ENCODE data around the gene AIDA.
"Not testable (repeated sequence)": the region's sequence is repeated elsewhere in the genome, so short reads cannot be mapped to it uniquely, and the experiment has no call there.

The AIDA gene, protein sequence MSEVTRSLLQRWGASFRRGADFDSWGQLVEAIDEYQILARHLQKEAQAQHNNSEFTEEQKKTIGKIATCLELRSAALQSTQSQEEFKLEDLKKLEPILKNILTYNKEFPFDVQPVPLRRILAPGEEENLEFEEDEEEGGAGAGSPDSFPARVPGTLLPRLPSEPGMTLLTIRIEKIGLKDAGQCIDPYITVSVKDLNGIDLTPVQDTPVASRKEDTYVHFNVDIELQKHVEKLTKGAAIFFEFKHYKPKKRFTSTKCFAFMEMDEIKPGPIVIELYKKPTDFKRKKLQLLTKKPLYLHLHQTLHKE

DNA sequence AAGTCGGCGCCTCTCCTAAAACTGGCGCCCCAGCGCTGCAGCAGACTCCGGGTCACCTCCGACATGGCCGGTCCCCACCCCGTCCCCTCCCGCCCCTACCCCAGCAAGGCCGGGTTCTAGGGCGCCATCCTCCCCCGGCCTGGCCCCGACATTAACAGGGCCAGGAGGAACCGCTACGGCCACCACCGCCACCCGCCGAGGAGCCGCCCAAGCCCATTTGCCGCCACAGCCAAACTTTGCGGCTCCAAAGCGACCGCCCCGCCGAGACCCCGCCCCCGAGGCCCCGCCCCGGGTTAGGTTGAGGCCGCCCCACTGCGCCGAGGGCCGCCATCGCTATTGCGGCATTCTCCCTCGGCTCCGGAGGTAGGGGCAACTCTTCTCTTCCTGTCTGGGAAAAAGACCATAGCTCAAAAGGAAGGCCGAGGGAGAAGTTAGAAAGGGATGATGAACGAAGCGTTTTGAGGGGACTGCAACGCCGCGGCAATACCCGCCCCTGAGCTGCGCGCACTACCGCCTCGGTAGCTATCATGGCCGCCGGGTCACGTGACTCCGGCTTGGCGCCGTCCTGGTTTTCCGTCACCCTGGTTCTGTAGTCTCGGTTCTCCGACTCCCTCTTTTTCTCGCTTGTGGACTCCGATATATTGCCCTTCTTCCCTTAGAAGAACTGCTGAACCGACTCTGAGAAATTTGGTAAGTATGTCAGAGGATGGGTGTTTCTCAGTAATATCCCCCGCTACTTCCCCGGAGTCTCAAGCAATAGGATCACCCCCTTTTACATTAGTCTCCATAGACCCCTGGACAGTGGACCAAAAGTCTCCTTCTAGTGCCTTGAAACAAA is at the start of gene AIDA, which contains the start of gene BROX:
TSS of gene AIDA (minus strand) at position 239 of the 838 bp plus-strand sequence. CDS start at position 65, 174 bp downstream.
TSS of gene BROX (plus strand) at position 312 of the 838 bp plus-strand sequence. CDS start 3,136 bp downstream, outside the sequence.
- DNase-seq, result peak; percentile 88

DNA sequence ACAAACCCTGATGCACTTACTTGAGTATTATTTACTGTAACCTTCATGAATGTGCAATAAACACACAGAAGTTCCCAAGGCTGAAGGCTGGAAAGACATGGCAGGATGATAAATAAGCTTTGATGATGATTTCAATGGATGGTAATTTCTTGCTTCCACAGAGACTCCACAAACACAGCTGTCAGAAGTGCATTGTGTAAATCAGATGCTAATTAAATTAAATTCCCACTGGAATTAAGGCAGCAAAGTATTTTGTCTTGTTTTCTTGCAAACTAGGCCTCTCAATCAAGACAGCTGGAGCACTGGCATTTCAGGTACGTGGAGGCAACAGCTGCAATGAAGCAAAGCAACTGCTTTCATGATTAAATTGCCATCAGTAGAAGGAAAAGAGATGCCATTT is 48.8 kb upstream of the AIDA start:
- DNase-seq, result no peak

DNA sequence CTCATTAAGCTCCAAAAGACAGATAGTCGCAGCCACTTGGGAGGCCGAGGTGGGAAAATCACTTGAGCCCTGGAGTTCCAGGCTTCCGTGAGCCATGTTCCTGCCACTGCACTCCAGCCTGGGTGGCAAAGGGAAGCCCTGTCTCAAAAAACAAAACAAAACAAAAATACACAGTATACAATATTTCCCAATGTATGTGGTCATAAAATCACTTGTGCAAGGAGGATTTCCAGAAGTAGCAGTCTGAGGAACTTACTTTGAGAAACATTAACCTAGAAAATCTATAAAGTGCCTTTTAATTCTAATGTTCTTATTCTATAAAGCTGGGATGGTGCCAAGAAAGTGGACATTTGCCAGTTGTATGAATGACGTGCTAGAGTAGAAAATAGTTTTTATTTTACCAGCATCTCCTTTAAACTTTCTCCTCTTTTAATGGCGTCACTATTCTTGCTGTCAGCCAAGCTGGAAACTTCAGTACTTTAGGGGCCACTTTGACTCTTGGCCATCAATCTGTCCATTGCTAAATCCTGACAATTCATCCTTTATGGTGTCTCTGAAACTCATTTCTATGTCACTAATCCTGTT is 47.3 kb upstream of the AIDA start:
- peak; percentile 65 for DNase-seq

DNA sequence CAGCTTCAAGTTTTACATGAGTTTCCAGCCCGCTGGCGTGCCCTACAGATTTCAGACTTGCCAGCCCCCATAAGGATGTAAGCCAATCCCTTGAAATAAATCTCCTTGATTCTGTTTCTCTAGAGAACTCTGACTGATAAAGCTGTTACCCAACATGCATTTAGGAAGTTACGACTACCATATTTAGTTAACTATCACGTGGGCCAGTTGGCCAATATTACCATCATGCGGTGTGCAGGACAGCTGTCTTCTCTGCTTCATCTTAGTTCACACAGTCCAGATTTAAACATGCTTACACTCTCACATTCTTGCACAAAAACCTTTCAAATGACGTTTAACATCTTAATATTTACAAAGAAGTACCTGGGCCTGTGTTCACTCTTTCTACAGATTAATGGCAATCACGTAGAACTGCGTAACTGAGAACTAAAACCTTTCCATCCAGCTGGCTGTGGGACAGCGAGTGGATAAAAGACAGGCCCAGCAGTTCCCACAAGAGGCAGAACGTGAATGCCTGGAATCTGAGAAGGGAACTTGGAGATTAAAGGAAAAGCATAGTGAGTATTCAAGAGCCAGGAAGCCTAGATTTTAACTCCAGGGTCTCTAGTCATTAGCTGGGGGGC is 45.5 kb upstream of the AIDA start:
- peak; percentile 17 for DNase-seq

DNA sequence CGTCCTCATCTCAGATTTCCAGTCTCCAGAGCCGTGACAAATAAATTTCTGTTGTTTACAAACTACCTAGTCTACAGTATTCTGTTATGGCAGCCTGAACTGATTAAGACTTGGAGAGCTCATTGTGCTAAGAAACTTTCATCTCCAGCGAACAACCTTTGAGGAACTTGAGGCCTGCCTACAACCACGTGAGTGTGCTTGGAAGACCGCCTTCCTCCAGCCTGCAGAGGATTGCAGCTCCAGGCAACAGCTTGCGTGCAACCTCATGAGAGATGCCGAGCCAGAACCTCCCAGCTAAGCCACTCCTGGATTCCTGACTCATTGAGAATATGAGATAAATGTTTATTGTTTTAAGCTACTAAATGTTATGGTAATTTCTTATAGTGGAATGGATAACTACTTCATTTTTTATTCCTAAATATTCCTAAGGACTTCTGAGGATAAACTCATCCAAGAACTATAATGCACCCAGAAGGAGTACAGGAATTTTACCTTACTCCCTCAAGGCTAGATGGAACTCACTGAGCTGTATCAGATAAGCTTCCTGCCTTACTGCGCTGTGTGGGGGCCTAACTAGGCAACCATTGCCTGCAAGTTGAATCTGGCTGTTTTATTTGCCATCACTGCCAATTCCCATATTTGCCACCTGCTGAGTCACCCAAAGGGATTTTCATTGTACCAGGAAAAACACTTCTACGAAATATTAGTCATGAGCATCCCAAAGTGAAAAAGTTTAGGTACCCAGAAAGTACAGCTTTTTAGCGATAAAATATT is 42.3 kb upstream of the AIDA start:
- peak; percentile 66 for DNase-seq

DNA sequence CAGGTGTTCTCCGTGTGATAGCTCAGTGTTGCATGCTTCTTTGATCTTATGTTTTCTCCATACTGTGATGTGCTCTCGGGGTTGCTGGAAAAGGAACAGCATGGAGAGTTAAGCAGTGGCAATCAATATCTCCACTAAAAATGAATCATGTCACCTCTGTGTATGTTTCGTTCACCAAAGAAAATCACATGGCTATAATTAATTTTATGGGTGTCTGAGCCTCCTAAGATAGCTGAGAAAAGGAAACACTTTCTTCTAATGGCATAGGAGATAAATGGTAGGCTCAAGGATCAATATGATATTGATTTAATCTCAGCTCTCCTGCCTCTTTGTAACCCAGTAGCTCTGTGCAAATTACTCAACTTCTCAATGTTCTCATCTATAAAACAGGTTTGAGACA is 39.0 kb upstream of the AIDA start:
- DNase-seq, result no peak

DNA sequence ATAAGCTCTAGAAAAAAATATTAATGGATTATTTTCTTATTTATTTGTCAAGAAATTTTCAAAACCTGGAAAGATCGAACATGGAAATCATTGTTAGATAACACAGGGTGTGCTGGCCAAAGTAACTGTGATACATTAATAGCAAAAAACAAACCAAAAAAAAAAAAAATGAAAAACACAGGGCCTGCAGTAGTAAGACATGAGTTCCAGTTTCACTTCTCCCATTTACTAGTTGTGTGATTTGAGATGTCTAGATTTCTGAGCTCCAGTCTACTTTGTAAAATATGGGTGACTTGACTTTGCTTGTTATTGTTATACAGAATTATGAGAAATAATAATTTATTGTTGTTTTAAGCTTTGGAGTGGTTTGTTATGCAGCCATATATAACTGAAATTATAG is 38.4 kb upstream of the AIDA start:
- peak; percentile 48 for DNase-seq

DNA sequence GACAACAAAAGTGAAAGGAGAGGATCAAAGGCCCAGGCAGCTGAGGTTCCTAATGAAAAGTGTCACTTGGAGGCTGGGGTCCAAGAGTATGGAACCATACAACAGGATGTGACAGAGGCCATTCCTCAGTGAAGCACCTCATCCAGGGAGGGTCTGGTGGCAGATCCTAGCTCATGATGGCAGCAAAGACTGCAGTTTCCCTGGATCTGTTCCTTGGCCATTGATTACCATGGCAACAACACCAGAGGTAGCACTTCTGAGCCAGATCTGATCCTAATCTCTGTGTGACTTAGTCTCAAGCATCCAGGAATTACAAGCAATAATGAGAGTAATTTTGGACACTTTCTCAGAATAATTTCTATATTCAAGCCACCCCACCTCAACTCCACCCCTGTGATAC is 37.6 kb upstream of the AIDA start:
- DNase-seq, result no peak

DNA sequence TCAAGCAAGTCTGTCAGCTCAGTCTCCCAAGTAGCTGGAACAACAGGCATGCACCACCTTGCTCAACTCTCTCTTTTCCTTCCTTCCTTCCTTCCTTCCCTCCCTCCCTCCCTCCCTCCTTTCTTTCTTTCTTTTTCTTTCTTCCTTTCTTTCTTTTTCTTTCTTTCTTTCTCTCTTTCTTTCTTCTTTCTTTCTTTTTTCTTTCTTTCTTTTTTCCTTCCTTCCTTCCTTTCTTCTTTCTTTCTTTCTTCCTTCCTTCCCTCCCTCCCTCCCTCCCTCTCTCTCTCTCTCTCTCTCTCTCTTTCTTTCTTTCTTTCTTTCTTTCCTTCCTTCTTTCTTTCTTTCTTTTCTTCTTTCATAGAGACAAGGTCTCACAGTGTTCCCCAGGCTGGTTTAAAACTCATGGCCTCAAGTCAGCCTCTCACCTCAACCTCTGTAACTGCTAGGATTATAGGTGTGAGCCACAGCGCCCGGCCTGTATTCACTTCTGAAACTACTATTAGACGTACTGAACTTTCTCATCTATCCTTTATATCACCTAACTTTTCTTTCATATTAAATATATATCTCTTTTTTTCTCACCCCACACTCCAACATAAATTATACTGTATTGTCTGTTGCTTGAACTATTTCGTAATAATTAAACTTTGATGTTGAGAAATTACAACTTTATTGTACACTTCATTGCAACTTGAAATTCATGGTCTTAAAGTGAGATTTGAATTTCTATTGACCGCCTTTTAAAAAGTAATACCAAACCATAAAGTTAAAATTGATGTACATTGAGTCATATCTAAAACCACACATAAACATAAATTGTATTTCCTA is 29.6 kb upstream of the AIDA start:
- DNase-seq, result not testable (repeated sequence)

DNA sequence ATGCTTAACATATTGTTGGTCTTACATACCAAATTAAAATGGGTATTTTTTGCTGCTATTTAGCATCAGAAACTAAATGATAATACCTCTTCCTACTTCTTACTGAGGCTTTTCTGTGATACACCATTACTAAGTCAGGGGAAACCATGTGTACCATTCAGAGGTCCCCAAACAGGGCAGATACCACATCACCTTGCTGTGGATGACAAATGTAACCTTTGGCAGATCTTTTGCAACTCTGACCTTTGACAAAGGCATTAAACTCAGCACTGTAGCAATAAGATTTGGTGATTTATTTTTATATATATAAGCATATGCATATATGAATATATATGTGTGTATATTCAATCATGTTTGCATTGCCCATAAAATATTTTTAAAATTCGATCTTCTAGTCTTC is 27.6 kb upstream of the AIDA start:
- DNase-seq, result no peak

DNA sequence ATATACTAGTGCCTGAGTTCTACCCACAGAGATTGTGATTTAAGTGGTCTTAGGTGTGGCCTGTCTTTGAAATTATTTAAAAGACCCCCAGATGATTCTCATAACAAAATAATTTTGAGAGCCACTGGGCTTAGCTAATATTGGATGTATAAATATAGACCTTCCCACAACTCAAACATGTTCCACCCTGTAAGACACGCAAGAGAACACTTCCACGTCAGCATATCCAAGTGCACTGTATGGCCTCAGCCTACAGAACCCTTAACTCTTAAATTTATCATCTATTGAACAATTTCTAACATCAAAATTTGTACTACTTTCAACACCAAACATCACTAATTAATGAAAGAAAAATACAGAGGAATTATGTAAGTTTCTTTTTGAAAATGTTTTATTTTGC is 27.2 kb upstream of the AIDA start:
- DNase-seq, result no peak

DNA sequence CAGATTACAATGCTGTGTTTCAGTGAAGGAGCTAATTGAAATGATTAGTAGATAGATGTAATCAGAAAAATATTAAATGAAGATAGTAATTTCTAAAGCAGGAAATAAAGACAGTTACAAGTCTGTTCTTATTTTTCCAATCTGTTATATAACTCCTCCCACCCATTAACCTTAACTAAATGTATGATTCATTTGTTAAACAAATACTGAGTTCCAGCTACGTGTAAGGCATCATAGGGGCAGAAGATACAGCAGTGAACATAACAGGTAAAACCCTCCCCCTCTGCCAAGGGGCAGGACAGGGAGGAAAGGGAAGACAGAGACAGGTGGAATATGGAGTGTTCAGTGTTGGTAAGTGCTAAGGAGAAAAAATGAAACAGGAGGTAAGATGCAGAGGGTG is 24.7 kb upstream of the AIDA start, which contains the start of gene FAM177B:
TSS of gene FAM177B (plus strand) at position 231 of the 400 bp plus-strand sequence. CDS start 9,344 bp downstream, outside the sequence.
- no peak for DNase-seq

DNA sequence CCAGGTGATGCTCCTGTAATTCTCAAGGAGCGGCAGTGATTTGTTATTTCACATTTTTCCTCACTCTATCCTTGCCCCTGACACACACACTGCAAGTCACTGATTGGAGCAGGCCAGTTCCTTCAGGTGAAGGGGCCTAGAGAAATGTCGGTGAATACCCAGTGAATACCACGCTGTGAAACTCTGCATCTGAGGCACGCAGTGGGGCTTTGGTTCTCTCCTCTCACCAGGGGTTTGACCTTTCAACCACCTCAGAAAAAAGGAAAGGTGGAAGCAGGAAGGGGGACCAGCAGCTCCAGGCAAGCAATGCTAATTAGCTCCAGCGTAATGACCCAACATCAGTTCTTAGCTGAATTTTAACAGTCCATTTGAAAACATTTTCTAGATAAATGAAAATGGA is 24.2 kb upstream of the AIDA start:
- DNase-seq, result no peak

DNA sequence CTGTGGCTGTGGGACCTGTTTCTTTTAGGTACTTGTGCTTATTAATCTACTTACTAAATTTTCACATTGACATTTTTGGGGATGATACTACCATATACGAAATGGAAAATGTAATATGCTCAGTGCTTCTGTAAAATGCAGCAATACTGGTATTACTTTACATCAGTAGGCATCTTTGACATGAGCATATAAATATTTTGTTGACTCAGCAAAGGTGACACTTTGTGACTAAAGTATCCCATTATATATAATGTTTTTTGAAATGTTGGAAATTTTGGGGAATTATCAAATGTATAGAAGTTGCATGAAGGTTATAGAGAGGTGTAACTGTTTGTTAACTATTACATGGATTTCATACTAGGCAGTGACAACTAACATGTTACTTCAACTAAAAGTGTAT is 22.4 kb upstream of the AIDA start:
- DNase-seq, result no peak

DNA sequence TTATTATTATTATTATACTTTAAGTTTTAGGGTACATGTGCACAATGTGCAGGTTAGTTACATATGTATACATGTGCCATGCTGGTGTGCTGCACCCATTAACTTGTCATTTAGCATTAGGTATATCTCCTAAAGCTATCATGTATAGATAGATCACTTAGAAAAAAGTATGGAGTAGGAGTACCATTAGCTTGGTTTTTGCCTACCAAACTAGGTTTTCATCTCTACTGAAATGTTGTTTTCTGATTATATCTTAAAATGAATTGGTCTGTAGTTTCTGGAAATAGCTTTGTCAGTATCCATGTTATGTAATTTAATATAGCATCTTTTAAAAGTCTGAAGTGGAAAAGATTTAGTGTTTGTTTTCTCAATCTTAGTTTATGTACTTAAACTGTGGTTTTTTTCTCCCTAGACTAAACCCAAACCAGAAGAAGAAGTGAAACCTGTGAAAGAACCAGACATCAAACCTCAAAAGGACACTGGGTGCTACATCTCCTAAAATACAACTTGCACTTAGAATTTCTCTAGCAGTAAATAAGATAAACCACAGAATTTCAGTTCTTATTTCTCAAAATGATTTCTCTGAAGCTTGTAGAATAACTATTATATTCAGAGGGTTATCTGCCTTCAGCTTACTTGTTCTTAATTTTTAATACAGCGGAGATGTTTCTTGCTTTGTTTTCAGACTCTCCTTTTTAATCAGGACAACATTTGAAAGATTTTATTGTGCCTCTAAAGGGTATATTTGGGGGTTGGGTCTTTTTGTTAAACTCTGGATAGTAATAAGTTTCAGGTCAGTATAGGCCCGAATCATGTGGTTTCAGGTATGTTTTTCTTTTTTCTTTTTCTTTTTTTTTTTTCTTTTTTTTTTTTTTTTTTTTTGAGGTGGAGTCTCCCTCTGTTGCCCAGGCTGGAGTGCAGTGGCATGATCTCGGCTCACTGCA is 20.2 kb upstream of the AIDA start:
- DNase-seq, result peak; percentile 30

DNA sequence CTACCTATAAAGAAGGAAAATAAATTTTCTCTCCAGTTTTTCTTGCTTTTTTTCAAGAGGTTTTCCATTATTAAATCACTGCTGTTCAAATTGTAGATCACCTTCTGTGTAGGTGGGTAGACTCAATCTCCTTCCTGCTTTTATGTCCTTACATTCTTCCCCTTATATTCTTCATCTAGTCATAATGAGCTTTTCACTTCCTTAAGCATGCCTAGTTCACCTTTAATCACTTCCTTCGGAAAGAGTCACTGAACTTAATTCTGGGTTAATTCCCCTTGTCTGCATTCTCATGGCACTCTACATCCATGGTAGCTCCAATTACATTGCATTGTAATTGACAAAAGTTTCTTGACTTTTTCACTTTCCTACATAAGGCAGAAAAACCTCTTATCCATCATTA is 18.6 kb upstream of the AIDA start:
- DNase-seq, result peak; percentile 5

DNA sequence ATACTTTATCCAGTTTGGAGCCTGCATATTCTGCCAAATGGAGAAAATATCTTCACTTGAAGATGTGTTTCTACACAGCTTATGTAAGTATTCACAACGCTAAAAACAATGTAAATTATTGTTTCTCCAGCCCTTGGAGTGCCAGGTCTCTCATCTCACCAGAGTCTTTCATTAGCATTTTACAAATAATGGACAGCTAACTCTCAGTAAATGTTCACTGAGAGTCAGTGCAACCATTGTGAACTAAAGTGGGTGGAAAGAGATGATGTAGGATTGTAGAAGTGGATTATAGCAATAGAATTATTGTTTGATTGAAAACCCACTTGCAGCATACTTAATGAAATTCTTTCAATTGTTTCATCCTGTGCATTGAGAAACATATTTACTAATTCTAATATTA is 16.5 kb upstream of the AIDA start:
- DNase-seq, result no peak

DNA sequence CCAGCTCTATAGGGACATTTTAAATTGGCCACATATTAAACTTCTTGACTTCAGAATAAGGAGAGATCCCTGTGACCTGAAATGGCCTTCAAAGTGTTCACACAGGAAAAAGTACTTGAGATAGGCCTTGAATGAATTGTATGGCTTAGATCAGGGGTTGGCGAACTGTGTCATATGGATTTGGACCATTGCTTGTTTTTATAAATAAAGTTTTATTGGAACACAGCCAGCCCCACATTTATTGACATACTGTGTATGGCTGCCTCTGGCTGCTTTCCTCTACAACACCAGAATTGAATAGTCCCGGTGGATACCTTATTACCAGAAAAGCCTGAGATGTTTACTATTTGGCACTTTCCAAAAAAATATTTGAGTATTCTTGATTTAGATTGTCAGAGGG is 4.1 kb upstream of the AIDA start:
- no peak for DNase-seq

DNA sequence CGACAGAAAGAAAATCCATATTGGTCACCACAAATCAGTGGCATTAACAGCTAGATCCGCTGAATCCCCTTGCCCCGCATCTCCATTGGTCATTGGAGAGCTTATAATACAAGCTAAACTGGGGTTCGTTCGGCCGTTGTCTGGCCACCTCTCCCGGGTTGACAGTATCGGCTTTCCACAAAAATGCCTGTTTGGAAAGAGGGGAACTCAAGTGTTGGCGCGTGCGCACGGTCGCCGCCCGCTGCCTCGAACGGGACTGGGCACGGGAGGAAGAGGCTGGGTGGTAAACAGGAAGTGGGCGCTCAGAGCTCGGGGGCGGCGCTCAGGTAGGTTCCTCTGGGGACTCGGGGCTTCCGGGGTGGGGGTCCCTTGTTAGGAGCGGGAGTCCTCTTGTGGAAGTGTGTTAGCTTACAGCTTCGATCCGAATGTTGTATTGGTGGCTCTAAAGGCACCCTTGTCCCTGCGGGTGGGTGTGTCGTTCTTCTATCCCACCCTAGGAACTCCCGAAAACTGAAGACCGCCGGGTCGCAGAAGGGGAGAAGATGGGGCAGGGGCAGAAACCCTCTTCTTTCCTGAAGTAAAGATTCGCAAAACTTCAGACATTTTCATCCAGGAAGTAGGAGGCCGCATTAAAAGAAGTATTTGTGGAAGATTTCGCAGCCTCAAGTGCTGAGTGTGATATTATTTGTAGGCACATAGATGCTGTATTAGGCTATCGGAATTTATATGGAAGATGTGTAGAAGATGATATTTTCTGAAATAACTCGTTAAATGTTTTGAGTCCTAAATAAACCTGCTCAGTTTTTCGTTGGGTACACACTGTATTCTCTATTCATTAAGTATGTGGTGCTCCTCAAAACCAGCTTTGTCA is 1.0 kb upstream of the AIDA start:
- DNase-seq, result peak; percentile 96

Data from inflammatory macrophage treated with lipopolysaccharide for 4 hours (primary cell).